G401 (cell line): ENCODE results near the gene ZFHX3. TPM values are rescaled to one million over a fixed set of nuclear protein-coding genes. Genes with fewer than 3 reads are reported as not detected.

Experiments
- DNase-seq: peaks from one replicate; pipeline ENCODE4 v3.0.0-alpha.2; 2015; ENCODE audit warnings: low spot score
- in situ Hi-C: cut with HindIII; loops from 2 replicates; pipeline ENCODE4 v1.10.0; 2016; ENCODE audit warnings: low sequenced_read_pairs, mixed read lengths
- total RNA-seq: library from RNA; depleted of rRNA; stranded (reverse); fragments of >200 nt; shearing (Covaris generic); gene quantifications from 2 replicates; pipeline ENCODE4 v1.2.3, GENCODE V29; 2014

Gene ZFHX3
- total RNA-seq, 1 experiment from 2014 or later = 3.5 TPM

DNA sequence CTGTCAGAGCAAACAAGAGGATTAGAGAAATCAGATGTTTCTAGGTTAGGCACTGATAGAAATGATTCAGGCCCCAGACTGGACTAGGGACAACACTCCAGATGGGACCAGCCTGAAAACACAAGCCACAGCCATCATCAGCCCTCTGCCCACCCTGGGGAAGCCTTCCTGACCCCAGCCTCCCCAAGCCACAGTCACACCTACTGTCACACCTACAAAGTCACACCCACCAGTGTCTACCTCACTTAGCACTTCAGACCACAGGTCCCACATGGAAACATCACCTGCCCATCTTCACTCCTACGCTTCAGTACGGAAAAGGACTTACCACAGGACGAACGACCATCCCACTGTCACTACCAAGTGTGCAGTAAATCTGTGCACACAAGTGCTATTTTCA lies 197.9 kb downstream of the ZFHX3 start:
- DNase-seq = no peak
- in situ Hi-C loops = no loop called here

- in situ Hi-C loops = no loop called here
- DNase-seq = peak; percentile 79
These were observed 198.9 kb downstream of the ZFHX3 start for GRCh38 chr16:72848759-72849664.

DNA sequence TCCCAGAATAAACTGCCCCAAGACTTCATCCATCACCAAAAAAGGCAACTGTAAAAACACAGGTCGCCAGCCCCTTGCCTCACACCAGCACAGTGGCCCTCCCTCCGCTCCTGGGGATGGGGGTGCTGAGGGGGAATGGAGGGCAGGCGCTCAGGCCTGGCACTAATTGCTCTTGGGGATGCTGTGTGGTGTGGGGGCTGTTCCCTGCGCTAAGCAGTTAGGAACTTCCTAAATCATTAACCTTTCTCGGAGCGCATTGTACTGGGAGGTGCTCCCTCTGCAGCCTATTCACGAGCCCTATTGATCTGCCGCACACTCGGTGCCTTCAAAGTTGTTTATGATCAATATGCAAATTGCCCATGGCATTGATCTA lies 199.9 kb downstream of the ZFHX3 start:
- in situ Hi-C loops = no loop called here
- no peak for DNase-seq

DNA sequence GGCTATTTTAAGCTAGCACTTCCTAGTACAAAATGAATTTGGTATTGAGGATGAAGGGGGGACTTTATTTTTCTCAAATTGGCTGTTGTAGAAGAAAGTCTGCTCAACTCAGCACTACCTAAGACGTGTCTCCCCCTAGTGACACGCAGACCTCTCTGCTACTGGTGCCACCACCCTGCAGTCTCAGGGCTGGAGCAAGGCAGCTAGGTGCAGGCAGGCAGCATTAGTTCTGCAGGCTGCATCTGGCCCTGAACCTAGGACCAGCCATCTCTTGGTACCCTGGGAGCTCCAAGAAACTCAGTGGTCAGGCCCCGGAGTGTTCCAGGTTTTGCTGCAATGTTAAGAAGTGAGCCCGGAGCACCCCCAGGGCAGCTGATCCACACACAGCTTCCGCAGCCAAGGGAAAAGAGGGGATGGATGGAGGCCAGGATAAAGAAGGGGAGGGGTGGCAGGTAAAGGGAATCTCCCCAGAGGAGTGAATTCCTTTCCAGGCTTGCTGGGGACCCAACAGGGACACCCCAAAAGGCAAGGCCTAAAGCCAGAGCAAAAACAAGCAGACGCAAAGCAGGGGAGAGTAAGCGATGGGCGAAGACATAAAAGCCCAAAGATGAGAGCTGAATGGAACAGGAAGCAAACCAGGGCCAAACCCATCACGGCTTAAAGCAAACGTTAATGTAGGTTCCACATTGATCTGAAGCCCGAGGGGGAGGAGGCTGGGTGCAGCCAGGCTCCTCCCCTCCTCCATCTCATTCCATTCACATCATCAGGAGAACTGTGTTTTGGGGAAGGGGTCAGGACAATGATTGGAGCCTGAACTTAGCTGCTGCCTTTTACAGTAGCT lies 200.5 kb downstream of the ZFHX3 start:
- peak; percentile 40 for DNase-seq
- in situ Hi-C loops = no loop called here

DNA sequence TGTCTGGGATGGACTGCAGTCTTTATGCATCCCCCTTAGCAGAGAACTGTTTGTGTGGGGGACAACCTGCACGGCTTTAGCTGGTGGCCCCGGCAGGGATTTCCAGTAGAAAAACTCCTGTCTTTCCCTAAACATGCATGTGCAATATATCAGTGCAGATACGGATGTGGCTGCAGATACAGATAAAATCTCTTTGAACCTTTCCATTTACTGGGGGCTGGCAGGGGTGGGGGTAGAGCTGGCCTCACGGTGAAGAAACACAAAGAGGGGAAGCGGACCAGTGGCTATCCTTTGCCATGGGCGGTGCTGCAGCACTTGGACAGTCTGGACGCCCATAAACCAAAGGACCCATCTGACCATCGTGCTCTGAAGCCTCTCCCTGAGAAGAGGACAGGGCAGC lies 201.3 kb downstream of the ZFHX3 start:
- no peak for DNase-seq
- in situ Hi-C loops = no loop called here

GRCh38 chr16:72845322-72846020 lies 202.5 kb downstream of the ZFHX3 start:
- no peak for DNase-seq
- in situ Hi-C loops = no loop called here

DNA sequence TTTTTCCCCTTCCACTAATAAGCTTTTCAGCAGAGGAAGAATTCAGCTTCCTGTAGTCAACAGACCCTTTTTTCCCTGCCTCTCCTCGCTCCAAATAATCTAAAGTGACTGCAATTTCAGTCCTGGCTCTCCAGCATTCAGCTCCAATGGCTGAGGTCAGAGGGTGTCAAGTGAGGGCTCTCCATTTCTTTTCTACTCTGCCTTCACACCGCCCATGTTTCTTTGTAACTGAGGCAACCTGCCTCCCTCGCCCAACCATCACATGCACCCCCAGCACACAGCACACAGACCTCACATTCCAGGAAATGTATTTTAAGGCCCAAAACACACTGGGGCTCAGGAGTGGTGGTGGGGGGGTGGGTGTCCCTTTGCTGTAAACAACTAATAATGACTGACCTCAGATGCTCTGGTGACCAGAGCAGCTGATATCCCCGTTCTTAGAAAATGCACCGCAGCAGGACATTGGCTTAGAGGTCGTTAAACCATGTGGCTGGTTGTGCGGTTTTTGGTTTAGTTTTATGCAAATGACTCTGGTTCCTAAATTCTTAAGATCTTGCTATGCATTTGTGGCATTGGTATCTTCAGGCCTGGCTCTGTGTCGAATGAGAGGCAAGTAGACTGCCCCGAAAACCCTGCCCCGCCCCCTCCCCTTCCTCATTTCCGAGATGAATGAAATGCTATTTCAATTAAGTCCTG lies 203.6 kb downstream of the ZFHX3 start:
- in situ Hi-C loops = no loop called here
- DNase-seq = no peak

DNA sequence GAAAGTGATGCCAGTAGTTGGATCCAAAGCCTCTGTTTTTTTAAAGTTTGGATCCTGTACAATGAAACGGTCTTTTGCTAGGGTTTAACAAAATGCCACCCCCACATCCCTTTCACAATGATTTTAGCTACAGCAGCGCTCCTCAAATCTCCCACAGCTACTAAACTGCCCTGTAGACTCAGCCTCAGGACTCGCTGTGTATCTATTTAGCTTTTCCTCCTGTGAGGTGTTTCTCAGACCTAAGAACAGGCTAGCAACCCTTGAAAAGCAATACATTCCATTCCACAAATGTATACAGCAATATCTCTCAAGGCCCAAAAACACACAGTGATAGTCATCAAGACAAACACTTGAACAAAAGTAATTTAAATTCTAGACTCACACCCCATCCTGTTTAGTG lies 206.4 kb downstream of the ZFHX3 start:
- no peak for DNase-seq
- in situ Hi-C loops = no loop called here

DNA sequence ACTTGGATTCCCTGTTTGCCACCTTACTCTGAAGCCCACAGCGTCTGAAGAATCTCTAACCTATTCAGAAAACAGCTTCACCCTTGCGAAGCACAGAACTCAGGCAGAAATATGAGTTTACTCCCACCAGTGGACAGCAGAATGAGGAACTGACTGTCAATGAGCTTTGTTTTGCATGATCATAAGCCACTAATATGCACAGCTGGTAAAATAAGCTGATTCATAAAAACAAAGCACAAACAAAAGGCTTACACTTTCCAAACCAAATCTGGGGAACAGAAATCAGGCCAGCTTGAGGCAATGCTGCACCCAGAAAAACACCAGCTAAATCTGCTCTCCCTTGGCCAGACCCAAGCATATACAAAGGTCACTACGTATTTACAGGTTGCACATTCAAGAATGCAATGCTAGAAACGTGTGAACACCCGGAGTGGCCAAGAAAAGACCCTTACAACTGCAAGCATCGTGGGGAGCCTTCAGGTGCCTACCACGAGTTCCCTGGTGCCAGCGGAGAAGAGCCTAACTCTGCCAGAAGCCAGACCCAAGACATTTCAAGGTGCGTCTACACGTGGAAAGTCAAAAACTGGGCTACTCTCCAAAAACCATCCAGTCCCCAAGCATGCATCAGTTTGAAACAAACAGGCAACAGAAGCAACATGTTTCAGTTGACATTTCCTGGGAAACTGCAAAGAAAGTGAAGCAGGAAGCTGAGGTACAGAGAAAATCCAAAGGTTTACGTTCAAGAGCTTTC lies 207.1 kb downstream of the ZFHX3 start:
- no peak for DNase-seq
- in situ Hi-C loops = no loop called here

GRCh38 chr16:72838951-72839350 lies 209.0 kb downstream of the ZFHX3 start:
- no peak for DNase-seq

DNA sequence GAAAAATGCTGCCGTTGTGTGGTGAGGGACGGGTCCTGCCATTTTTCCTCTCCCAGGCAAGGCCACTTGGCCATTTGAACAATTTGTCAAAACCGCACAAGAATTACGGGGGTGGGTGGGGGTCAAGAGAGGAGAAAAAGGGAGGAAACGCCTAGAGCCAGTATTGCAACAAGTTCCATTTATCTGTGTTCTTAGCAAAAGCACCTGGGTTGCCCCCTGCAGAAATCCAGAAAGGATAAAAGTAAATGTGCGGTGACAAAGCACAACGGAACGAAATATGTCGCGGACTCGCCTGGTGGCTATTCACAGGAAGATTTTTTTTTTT lies 209.4 kb downstream of the ZFHX3 start:
- in situ Hi-C loops = no loop called here
- DNase-seq = no peak

More at GRCh38 chr16:72838951-72839350, 209.0 kb downstream of the ZFHX3 start:
- in situ Hi-C loops = no loop called here

- in situ Hi-C loops = no loop called here
- DNase-seq = no peak
These were observed 209.9 kb downstream of the ZFHX3 start for GRCh38 chr16:72837846-72838585.

- in situ Hi-C loops = no loop called here
- DNase-seq = no peak
These were observed 210.9 kb downstream of the ZFHX3 start for GRCh38 chr16:72836985-72837384.

GRCh38 chr16:72836181-72836580 lies 211.7 kb downstream of the ZFHX3 start:
- in situ Hi-C loops = no loop called here

DNA sequence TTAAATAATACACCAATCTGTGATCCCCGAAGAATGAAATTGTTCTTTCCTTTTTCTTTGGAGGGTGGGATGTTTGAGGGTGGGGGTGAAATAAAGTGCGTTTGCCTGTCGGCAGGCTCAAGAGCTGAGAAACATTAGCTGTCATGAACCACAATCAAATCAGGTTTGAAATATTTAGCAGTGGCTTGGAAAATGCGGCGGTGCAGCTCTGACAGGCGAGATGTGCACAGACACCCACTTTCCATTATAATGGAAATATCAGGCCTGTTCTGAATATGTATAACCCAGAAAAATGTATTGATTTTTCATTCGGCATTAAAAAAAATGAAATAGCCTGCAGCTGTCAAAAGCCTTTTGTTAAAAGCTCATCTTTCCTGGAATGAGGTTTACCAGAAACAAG lies 212.8 kb downstream of the ZFHX3 start:
- no peak for DNase-seq
- in situ Hi-C loops = no loop called here

More at GRCh38 chr16:72836181-72836580, 211.7 kb downstream of the ZFHX3 start:
- DNase-seq = no peak

DNA sequence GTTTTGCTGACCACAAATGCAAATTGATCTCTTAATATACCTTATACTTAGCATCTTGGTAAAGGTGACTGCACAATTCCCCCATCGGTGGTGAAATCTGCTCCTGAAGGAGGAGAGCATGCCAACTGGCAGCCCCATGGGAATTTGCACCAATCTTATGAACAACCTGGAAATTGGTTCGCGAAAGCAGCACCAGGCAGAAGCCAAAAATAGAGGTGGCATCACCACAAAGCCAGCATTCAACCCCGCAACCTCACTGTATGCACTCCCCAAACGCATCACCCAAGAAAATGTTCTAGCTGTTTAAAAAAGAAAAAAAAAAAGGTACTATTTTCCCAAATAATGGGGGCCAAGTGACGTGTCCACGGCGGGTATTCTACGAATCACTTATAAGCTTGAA lies 213.4 kb downstream of the ZFHX3 start:
- in situ Hi-C loops = no loop called here
- no peak for DNase-seq

DNA sequence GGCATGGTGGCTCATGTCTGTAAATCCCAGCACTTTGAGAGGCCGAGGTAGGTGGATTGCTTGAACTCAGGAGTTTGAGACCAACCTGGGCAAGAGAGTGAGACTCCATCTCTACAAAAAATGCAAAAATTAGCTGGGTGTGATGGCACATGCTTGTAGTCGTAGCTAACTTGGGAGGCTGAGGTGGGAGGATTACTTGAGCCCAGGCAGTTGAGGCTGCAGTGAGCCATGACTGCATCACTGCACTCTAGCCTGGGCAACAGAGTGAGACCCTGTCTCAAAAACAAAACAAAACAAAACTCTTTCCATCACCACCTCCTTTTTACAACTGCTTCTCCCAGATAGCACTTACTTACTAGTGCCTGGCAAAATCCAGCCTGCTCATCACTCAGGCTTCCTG lies 214.0 kb downstream of the ZFHX3 start:
- in situ Hi-C loops = no loop called here
- no peak for DNase-seq

- no peak for DNase-seq
- in situ Hi-C loops = no loop called here
These were observed 214.4 kb downstream of the ZFHX3 start for GRCh38 chr16:72833482-72833881.
